GM18907 (cell line): ENCODE measurements around the gene GMCL2.
A peak's percentile ranks its signal among the peaks of the same experiment; 100 is the strongest.

Experiments used
- ATAC-seq: cut with Tn5 transposase; IDR thresholded peaks from one replicate; pipeline ENCODE4 v1.9.1; 2021; ENCODE audit warnings: mild to moderate bottlenecking, moderate library complexity; ENCODE audit not compliant: unreplicated experiment

Gene GMCL2

GRCh38 chr5:178186427-178186826 is 744 bp downstream of the GMCL2 start:
- no peak for ATAC-seq

DNA sequence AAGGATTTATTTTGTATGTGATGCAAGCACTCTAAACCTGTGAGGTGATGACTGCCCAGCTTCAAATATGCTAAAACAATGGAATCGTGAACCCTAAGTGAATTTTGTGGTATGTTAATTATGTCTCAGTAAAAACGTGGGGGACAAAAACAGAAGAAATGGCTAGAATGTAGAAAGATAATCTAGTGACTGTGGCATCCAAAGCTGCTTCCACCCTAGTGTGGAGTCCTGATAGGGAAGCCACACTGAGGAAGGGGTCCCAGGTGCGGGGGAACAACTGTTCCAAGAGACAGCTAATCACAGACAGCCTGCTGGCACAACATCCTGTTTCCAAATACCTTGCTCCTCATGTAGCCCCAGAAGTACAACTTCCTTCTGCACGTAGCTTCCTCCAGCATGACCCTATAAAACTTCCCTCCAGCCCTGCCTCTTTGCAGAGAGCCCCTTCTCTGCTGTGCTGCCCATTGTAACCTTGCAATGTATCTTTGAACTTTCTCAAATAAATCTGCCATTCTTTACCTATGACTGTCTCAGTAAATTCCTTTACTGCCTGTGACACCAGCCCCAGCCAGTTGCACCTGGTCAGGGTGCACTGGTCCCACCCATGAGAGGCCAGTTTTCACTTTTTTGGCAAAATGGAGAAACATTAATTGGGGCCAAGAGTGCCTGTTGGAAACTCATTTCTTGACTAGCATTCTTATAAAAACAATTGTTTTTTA is 4.9 kb downstream of the GMCL2 start:
- ATAC-seq = no peak

- ATAC-seq = no peak
These were observed 6.9 kb downstream of the GMCL2 start for GRCh38 chr5:178180141-178180863.

DNA sequence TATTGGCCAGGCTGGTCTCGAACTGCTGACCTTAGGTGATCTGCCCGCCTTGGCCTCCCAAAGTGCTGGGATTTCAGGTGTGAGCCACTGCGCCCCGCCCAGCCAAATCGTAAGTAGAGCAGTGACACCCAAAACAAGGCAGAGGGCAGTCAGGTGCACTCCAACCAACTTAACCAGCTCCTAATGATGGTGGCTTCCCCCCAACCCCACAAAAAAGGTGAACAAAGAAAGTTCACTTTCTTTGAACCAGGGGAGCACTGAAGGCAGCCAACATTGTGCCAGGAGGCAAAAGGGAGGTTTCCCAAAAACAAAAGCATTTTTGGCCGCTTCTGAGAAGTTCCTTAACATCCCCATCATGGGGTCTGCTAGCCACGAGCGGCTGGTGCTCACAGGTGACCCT is 9.6 kb downstream of the GMCL2 start:
- no peak for ATAC-seq

DNA sequence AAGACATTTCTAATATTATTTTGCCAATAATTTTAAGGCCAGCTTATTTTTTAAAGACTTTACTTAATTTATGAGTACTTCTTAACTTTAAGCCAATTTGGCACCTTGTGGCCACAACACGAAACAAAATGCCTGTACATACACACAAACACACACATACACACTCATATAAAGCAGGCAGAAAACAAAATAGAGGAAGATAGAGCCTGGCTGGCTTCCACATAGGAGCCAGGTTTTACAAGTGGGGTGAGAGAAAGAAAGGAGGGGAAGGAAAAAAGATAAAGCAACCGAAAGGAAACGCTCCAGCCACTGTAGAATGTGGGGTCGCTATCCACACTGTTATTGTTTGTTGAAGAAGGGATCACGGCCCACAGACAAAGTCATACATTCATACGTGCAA is 10.4 kb downstream of the GMCL2 start:
- ATAC-seq = no peak

DNA sequence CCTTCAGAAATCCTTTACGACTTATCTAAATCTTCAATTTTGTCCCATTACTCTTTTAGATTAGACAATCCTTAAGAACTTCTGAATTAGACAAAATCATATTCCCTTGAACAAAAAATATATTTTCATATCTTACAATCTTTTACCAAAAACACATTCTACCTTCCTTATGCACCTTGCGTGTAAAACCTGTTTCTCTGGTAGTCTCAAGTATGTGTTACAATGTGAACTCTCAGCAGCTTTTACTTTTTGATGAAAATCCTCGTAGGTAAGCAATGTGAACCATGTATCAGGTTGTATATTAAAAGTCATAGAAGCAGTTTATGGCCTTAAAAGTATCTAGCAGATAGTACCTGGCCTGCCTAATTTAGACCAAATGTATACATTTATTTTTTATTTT is 12.7 kb downstream of the GMCL2 start:
- no peak for ATAC-seq

- ATAC-seq = no peak
These were observed 16.7 kb downstream of the GMCL2 start for GRCh38 chr5:178170455-178170854.

DNA sequence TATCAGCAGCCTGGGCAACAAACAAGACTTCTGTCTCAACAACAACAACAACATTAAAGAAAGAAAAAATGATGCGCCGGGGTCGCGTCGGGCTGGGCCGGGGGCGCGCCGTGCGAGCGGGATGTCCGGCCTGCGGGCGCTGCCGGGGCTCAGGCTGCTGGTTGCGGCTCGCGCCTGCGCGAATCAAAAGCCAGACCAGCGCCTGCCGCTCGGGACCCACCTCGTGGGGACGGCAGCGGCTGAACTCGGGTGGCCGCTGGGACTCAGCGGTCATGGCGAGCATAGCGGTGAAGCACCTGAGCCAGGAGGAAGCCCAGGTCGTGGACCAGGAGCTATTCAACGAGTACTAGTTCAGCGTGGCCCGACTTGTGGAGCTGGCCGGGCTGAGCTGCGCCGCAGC is 21.6 kb downstream of the GMCL2 start:
- no peak for ATAC-seq

GRCh38 chr5:178163772-178164735 is 23.1 kb downstream of the GMCL2 start:
- ATAC-seq = peak; percentile 93

- no peak for ATAC-seq
These were observed 24.7 kb downstream of the GMCL2 start for GRCh38 chr5:178162481-178162880.

DNA sequence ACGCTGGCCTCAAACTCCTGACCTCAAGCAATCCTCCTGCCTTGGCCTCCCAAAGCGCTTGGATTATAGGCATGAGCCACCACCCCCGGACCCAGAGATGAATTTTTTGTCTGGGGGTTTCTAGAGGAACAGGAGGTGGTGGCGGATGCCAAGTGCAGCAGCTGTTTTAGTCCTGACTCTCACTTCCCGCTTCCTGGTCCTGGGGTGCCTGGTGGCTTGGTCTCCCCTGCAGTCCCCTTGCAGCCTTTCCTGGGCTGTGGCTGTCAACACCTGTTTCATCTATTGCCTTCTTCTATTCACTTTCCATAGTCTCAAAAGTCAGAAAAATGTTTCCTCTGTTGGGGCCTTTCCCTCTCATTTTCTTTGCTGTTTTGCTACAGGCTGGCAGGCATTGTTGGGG is 27.0 kb downstream of the GMCL2 start:
- ATAC-seq = no peak

GRCh38 chr5:178155065-178155464 is 32.1 kb downstream of the GMCL2 start:
- no peak for ATAC-seq

GRCh38 chr5:178153530-178154340 is 33.4 kb downstream of the GMCL2 start, which contains the start of gene NHP2:
Gene NHP2 (minus strand): TSS chr5:178153885. CDS start chr5:178153817, 68 bp downstream.
- ATAC-seq = peak; percentile 98

- no peak for ATAC-seq
These were observed 34.4 kb downstream of the GMCL2 start for GRCh38 chr5:178152491-178153444.

GRCh38 chr5:178150977-178151734 is 36.0 kb downstream of the GMCL2 start:
- no peak for ATAC-seq

DNA sequence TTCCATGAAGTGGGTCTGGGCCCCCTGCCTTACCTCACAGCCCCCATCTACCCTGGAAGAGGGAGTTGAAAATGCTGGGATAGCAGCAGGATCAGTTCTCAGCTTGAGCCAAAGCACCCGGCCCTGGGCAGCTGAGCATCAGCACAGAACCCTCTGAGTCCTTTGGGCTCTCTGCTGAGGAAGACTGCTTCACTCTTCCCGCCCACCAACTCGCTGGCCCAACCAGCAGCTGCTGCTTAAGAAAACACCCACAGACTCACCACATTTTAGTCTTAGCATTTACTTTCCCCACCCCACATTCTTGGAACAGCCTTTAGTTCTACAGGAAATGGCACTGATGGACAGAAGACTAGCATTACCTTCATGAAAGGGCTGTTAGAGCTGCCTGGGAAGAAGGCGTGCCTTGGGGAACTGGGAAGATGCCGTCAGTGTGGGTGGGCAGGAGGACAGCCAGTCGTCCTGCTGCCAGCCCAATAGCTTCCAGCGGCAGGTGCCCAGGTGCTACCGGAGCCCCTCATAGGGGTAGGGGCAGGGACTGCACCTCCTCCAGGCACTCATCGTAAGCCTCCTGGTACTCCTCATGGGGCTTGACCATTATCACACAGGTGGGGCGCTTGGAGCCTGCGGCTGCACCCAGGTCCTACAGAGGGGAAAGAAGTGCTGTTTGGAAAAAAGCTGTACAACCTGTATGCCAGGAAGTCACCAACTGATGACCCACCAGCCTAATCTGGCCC is 37.8 kb downstream of the GMCL2 start:
- no peak for ATAC-seq

- ATAC-seq = no peak
These were observed 39.8 kb downstream of the GMCL2 start for GRCh38 chr5:178147406-178147805.
